ENCODE measurements around the gene PALM.

DNA sequence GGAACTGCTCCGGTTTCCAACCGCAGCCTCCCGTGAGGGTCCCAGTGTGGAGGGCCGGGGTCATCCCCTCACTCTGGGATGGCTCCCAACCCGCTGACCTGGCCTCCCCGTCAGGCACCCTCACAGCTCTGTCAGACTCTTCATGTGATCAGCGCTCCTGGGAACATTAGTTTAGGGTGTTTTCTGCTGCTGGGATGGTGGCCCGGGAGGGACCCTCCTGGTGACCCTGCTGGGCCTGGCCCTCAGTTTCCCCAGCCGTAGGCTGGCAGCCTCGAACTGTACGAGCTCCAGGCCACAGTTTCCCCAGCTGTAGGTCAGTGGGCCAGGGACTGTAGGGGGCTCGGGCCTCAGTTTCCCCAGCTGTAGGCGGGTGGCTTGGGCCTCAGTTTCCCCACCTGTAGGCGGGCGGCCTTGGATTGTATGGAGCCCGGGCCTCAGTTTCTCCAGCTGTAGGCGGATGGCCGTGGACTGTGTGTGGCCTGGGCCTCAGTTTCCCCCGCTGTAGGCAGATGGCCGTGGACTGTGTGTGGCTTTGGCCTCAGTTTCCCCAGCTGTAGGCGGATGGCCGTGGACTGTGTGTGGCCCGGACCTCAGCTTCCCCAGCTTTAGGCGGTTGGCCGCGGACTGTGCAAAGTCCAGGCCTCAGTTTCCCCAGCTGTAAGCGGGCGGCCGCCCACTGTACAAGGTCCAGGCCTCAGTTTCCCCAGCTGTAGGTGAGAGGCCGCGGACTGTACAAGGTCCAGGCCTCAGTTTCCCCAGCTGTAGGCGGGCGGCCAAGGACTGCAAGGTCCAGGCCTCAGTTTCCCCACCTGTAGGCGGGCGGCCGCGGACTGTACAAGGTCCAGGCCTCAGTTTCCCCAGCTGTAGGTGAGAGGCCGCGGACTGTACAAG is 87.2 kb downstream of the PALM start:
- TF ChIP-seq CTCF (IDR thresholded peaks at IDR 0.05) = no peak
- TF ChIP-seq POLR2A (IDR thresholded peaks at IDR 0.05) = no peak
- TF ChIP-seq POLR2AphosphoS5 (IDR thresholded peaks at IDR 0.05) = no peak
